Measurements from ENCODE around the gene MRPL54. TPM values are rescaled to one million over a fixed set of nuclear protein-coding genes. Genes with fewer than 3 reads are reported as not detected.

Gene MRPL54
- total RNA-seq, 2 experiments from 2014 or later = 66.6 to 88.7 TPM

DNA sequence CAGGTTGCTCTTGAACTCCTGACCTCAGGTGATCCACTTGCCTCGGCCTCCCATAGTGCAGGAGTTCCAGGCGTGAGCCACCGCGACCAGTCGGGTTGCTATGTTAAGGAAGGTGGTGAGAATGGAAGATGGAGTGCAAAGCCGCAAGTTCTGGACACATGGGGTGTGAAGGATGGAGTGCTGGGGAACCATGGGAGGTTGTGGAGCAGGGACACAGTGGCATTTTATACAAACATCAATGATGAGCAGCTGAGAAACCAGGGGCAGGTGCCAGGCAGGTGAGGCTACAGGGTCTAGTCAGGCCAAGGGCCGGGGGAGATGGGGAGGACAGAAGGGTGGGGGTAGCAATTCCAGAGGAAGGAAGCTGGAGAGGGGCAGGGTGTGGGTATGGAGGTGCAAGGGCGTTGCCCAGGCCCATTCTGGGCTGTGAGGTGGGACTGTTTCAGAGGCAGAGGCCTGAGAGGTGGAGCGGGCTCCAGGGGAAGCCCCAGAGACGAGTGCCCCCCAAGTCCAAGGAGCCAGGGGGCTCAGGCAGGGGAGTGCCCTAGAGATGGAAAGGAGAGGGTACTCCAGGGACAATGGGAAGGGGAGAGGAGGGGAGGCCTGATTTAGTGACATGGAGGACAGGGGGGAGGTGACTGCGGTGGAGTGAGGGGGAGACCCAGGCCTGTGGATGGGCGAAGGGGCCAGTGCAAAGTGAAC is 11.5 kb downstream of the MRPL54 start:
- intact Hi-C loops (cut with micrococcal nuclease; ENCODE audit: unreplicated experiment) = no loop called here
- no peaks in the 10 kb centered on the region for H3K9me2 ChIP-seq (ENCODE audit: insufficient read depth, low read length)
- TF ChIP-seq CTCF (conservative IDR thresholded peaks at IDR 0.05; ENCODE audit: low read length) (no peak), EZH2phosphoT487 (IDR thresholded peaks at IDR 0.05; ENCODE audit: borderline replicate concordance, low read depth, low read length) (no peak)
- H2AFZ ChIP-seq (ENCODE audit: low read length) = no peak overlapping the region
- H3K4me3 ChIP-seq (ENCODE audit: low read depth, low read length, poor library complexity, severe bottlenecking) = no peak overlapping the region
- no peaks in the 10 kb centered on the region for H3K79me2 ChIP-seq (ENCODE audit: insufficient read depth, low read depth, low read length)
- H3K4me2 ChIP-seq (ENCODE audit: low read length) = no peak overlapping the region
- DNase-seq (ENCODE audit: low spot score) = no peak
- BruUV-seq (replicated peaks) = no TSS peak
- ChIA-PET POLR2A (no interaction called here), CTCF (ENCODE audit: unreplicated experiment) (no interaction called here)
- no peaks in the 10 kb centered on the region for H3K4me1 ChIP-seq (ENCODE audit: insufficient read depth, low read length, poor library complexity, severe bottlenecking)
- no peaks in the 10 kb centered on the region for H3K9me3 ChIP-seq (ENCODE audit: low read length)
- no peak overlapping the region for H3K27ac ChIP-seq (ENCODE audit: low read depth, low read length, poor library complexity, severe bottlenecking)
- no peaks in the 10 kb centered on the region for H3K36me3 ChIP-seq (ENCODE audit: insufficient read depth, low read length)
- no peaks in the 10 kb centered on the region for H4K20me1 ChIP-seq (ENCODE audit: insufficient read depth, low read length)

DNA sequence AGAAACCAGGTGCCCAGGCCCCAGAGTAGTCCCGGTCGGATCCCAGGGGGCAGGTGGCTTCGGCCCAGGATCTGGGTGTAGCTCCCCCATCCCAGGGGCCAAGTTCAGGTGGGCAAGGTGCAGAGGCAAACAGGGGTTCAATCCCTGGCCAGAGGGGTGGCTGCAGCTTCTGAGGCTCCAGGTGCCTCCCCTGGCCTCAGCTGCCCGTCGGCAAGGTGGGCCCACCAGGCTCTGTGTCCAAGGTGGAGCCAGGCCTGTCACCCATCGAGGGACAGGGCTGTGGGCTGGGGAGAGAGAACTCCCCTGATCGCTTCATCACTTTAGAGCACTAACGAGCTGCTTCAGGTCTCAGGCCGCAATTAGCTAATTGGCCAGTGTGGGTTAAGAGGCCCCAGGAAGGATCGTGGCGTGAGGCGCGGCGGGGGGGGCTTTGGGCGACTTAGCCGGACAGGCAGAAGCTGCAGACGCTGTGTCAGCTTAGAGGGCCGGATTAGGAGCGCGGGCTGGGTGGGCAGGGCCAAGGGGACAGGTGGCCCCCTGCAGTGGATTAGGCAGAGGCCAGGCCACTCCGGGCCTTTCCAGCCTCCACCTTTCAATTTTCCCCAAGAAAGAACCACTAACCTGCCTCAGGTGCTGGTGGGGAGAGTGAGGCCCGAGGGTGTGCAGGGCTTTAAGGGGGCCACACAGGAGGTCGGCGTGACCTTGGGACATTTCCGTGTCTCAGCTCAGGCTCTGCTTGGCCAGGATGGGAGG is 12.3 kb downstream of the MRPL54 start:
- no TSS peak for BruUV-seq (replicated peaks)
- Histone ChIP-seq H3K27ac (ENCODE audit: low read depth, low read length, poor library complexity, severe bottlenecking) (no peak overlapping the region), H3K9me2 (ENCODE audit: insufficient read depth, low read length) (no peaks in the 10 kb centered on the region), H3K79me2 (ENCODE audit: insufficient read depth, low read depth, low read length) (no peaks in the 10 kb centered on the region), H3K9me3 (ENCODE audit: low read length) (no peaks in the 10 kb centered on the region), H3K4me3 (ENCODE audit: low read depth, low read length, poor library complexity, severe bottlenecking) (no peak overlapping the region), H2AFZ (ENCODE audit: low read length) (no peak overlapping the region), H4K20me1 (ENCODE audit: insufficient read depth, low read length) (no peaks in the 10 kb centered on the region), H3K4me1 (ENCODE audit: insufficient read depth, low read length, poor library complexity, severe bottlenecking) (no peaks in the 10 kb centered on the region), H3K36me3 (ENCODE audit: insufficient read depth, low read length) (no peaks in the 10 kb centered on the region), H3K4me2 (ENCODE audit: low read length) (no peak overlapping the region)
- CTCF ChIA-PET (ENCODE audit: unreplicated experiment) = interaction anchor here (0.6 kb wide), 1 partner anchor 54 kb away, joined by 11 read pairs; no protein-coding TSS in a partner anchor
- no peak for DNase-seq (ENCODE audit: low spot score)
- intact Hi-C loops (cut with micrococcal nuclease; ENCODE audit: unreplicated experiment) = no loop called here
- POLR2A ChIA-PET = no interaction called here
- no peak for TF ChIP-seq CTCF (conservative IDR thresholded peaks at IDR 0.05; ENCODE audit: low read length)
- TF ChIP-seq EZH2phosphoT487 (IDR thresholded peaks at IDR 0.05; ENCODE audit: borderline replicate concordance, low read depth, low read length) = no peak

GRCh38 chr19:3775374-3775711 is 12.9 kb downstream of the MRPL54 start:
- H2AFZ ChIP-seq (ENCODE audit: low read length) = no peak overlapping the region
- ChIA-PET CTCF (ENCODE audit: unreplicated experiment) (no interaction called here), POLR2A (no interaction called here)
- no peaks in the 10 kb centered on the region for H3K9me2 ChIP-seq (ENCODE audit: insufficient read depth, low read length)
- intact Hi-C loops (cut with micrococcal nuclease; ENCODE audit: unreplicated experiment) = no loop called here
- no peak overlapping the region for H3K4me3 ChIP-seq (ENCODE audit: low read depth, low read length, poor library complexity, severe bottlenecking)
- no peak for DNase-seq (ENCODE audit: low spot score)
- TF ChIP-seq CTCF (conservative IDR thresholded peaks at IDR 0.05; ENCODE audit: low read length) (no peak), EZH2phosphoT487 (IDR thresholded peaks at IDR 0.05; ENCODE audit: borderline replicate concordance, low read depth, low read length) (no peak)
- no peak overlapping the region for H3K4me2 ChIP-seq (ENCODE audit: low read length)
- no peaks in the 10 kb centered on the region for H3K4me1 ChIP-seq (ENCODE audit: insufficient read depth, low read length, poor library complexity, severe bottlenecking)
- no peaks in the 10 kb centered on the region for H4K20me1 ChIP-seq (ENCODE audit: insufficient read depth, low read length)
- no peaks in the 10 kb centered on the region for H3K36me3 ChIP-seq (ENCODE audit: insufficient read depth, low read length)
- BruUV-seq (replicated peaks) = no TSS peak
- H3K79me2 ChIP-seq (ENCODE audit: insufficient read depth, low read depth, low read length) = no peaks in the 10 kb centered on the region
- H3K27ac ChIP-seq (ENCODE audit: low read depth, low read length, poor library complexity, severe bottlenecking) = no peak overlapping the region
- H3K9me3 ChIP-seq (ENCODE audit: low read length) = no peaks in the 10 kb centered on the region
